HG03066 (cell line): ENCODE data around the gene TMEM45B.

Source experiments
- ATAC-seq: cut with Tn5 transposase; IDR thresholded peaks from one replicate; pipeline ENCODE4 v1.9.1; 2021; ENCODE audit warnings: low read depth; ENCODE audit not compliant: unreplicated experiment

Gene TMEM45B

GRCh38 chr11:129895126-129896041 lies 79.7 kb downstream of the TMEM45B start, which contains the start of gene NFRKB:
Gene NFRKB (minus strand): TSS chr11:129895578. CDS start chr11:129892849, 2,729 bp downstream.
- ATAC-seq: peak; percentile 94

GRCh38 chr11:129896062-129896461 lies 80.4 kb downstream of the TMEM45B start:
- no peak for ATAC-seq

DNA sequence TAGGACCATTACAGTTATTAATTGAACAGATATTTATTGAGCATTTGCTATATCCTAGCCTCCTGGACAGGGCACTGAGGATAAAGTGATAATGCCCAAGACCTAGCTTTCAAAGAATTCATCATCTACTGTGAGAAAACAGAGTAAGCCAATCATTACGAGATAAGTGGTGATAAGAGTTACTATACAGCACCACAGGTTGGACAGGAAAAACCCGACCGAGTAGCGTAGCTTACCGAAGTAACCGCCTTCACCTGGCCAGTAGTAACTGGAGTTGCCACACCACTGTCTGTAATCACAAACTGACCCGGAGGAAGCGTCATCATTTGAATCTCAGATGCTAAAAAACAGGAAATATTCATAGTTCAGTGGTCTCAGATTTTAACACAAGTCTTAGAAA lies 89.8 kb downstream of the TMEM45B start:
- ATAC-seq: no peak
